Caco-2 (cell line): Measurements from ENCODE around the gene MSN. TPM values are rescaled to one million over a fixed set of nuclear protein-coding genes. Genes with fewer than 3 reads are reported as not detected.
"Not testable (repeated sequence)": the region's sequence is repeated elsewhere in the genome, so short reads cannot be mapped to it uniquely, and the experiment has no call there.

Experiments used
- Bru-seq: library from RNA; stranded (reverse); fragments of 400-500 nt; gene quantifications from one replicate; lab custom pipeline; 2021; lab: Mats Ljungman, UMichigan
- BruChase-seq, 2 experiments: library from RNA; stranded (reverse); fragments of 400-500 nt; gene quantifications; one replicate each; lab custom pipeline; 2021; lab: Mats Ljungman, UMichigan
- BruUV-seq: library from RNA; stranded (reverse); fragments of 400-500 nt; replicated peaks from 2 replicates; lab custom pipeline; 2021; lab: Mats Ljungman, UMichigan
- CTCF ChIA-PET: fragments of 300-600 bp; sonication (Branson Sonifier 250); formaldehyde crosslinking; loops from one replicate; lab custom pipeline; 2022; ENCODE audit warnings: antibody characterized with exemption; lab: Charles Lee
- POLR2A ChIA-PET: fragments of 300-600 bp; sonication (Branson Sonifier 250); formaldehyde crosslinking; loops from one replicate; lab custom pipeline; 2022; ENCODE audit warnings: antibody characterized with exemption; lab: Charles Lee
- DNase-seq, 2 experiments: peaks; one replicate each; pipeline versions ENCODE4 v3.0.0 to v3.0.0-alpha.2; 2020 to 2022
- H3K27me3 ChIP-seq: replicated peaks from 2 replicates; pipeline ENCODE4 v1.6.0; 2011; ENCODE audit warnings: low read length; ENCODE audit not compliant: control insufficient read depth, insufficient read depth
- H3K36me3 ChIP-seq: 2 replicates; pipeline ENCODE4 v1.5.1; 2011; ENCODE audit warnings: low read length; ENCODE audit not compliant: control insufficient read depth, insufficient read depth
- H3K4me1 ChIP-seq: fragments of 250-450 bp; sonication (Bioruptor Pico); 2 replicates; pipeline ENCODE4 v1.5.1; 2020; ENCODE audit warnings: mild to moderate bottlenecking
- H3K4me3 ChIP-seq: 2 replicates; pipeline ENCODE4 v1.5.1; 2011; ENCODE audit warnings: low read depth, mild to moderate bottlenecking, control low read depth, low read length
- H3K9me3 ChIP-seq: fragments of 250-450 bp; sonication (Bioruptor Pico); 2 replicates; pipeline ENCODE4 v1.5.1; 2020; ENCODE audit warnings: mild to moderate bottlenecking, moderate library complexity
- H3K27ac Mint-ChIP-seq: one replicate; pipeline ENCODE4 v1.8.0; 2022; ENCODE audit warnings: mixed read lengths; ENCODE audit not compliant: unreplicated experiment
- H3K27me3 Mint-ChIP-seq: one replicate; pipeline ENCODE4 v1.8.0; 2022; ENCODE audit warnings: mixed read lengths; ENCODE audit not compliant: insufficient read depth, unreplicated experiment
- H3K36me3 Mint-ChIP-seq: one replicate; pipeline ENCODE4 v1.8.0; 2022; ENCODE audit warnings: mild to moderate bottlenecking, mixed read lengths; ENCODE audit not compliant: insufficient read depth, unreplicated experiment
- H3K4me1 Mint-ChIP-seq: one replicate; pipeline ENCODE4 v1.8.0; 2022; ENCODE audit warnings: low read depth, mixed read lengths; ENCODE audit not compliant: unreplicated experiment
- H3K4me3 Mint-ChIP-seq: one replicate; pipeline ENCODE4 v1.8.0; 2022; ENCODE audit warnings: mild to moderate bottlenecking, moderate library complexity, mixed read lengths; ENCODE audit not compliant: unreplicated experiment
- H3K9me3 Mint-ChIP-seq: one replicate; pipeline ENCODE4 v1.8.0; 2022; ENCODE audit warnings: mixed read lengths; ENCODE audit not compliant: unreplicated experiment
- CTCF ChIP-seq, 2 experiments: fragments of 200-600 bp in 1 of 2; IDR thresholded peaks; 1 replicate in 1 of 2; 2 replicates in 1 of 2; pipeline versions ENCODE4 v1.5.1 to v1.8.0; 2011 to 2022; ENCODE audit warnings: antibody characterized with exemption in 1 of 2, control low read depth in 1 of 2, inconsistent platforms in 1 of 2, low read depth in 1 of 2, low read length in 1 of 2, mild to moderate bottlenecking in 1 of 2, moderate library complexity in 1 of 2; ENCODE audit not compliant: insufficient read depth in 1 of 2, severe bottlenecking in 1 of 2, unreplicated experiment in 1 of 2
- intact Hi-C: fragments of 100-400 bp; cut with micrococcal nuclease; formaldehyde crosslinking; loops from one replicate; pipeline ENCODE4 v1.10.0; 2022; ENCODE audit not compliant: unreplicated experiment
- long read RNA-seq: library from polyadenylated mRNA; stranded (forward); transcript quantifications from one replicate; pipeline ENCODE4 v2.0.0, GENCODE V29; 2022
- total RNA-seq: library from RNA; stranded (reverse); gene quantifications from 2 replicates; pipeline ENCODE4 v1.2.3, GENCODE V29; 2022

Gene MSN
- 0.07 and 0.23 TPM in 2 replicates for total RNA-seq
- percentile 8 among the genes with signal in this experiment for Bru-seq, nascent RNA
- BruChase-seq, experiment 1, labeled RNA remaining after a 2-hour chase: percentile 4 among the genes with signal in this experiment
- percentile 7 among the genes with signal in this experiment for BruChase-seq, experiment 2, labeled RNA remaining after a 6-hour chase
- long read RNA-seq: 0 reads

GRCh38 chrX:65667503-65668376, at the start of gene MSN:
Gene MSN, plus strand, starts transcription at chrX:65667654. Its CDS starts 188 bp downstream, at chrX:65667842.
- H3K9me3 ChIP-seq: no peaks in the 10 kb centered on the region
- no peak for TF ChIP-seq CTCF (IDR thresholded peaks at IDR 0.05; ENCODE audit: insufficient read depth in 1 of 2, low read depth in 1 of 2, low read length in 1 of 2, severe bottlenecking in 1 of 2, unreplicated experiment in 1 of 2)
- no peaks in the 10 kb centered on the region for H3K27me3 ChIP-seq
- H3K9me3 Mint-ChIP-seq: no peaks in the 10 kb centered on the region
- DNase-seq: no peak
- H3K27ac Mint-ChIP-seq: no peak within 1 kb of the TSS
- BruUV-seq: no TSS peak
- CTCF ChIA-PET: no interaction called here
- POLR2A ChIA-PET: no interaction called here
- no peaks in the 10 kb centered on the region for H3K27me3 Mint-ChIP-seq
- no peaks in the 10 kb centered on the region for H3K4me1 Mint-ChIP-seq
- no peaks in the 10 kb centered on the region for H3K36me3 Mint-ChIP-seq
- no peaks in the 10 kb centered on the region for H3K36me3 ChIP-seq
- H3K4me3 Mint-ChIP-seq: no peak within 1 kb of the TSS
- H3K4me1 ChIP-seq: no peaks in the 10 kb centered on the region
- no peak within 1 kb of the TSS for H3K4me3 ChIP-seq
- intact Hi-C loops: no loop called here

- POLR2A ChIA-PET, H3K4me3 Mint-ChIP-seq, H3K36me3 ChIP-seq, DNase-seq, H3K4me1 Mint-ChIP-seq, H3K9me3 Mint-ChIP-seq, BruUV-seq, H3K9me3 ChIP-seq, H3K36me3 Mint-ChIP-seq, intact Hi-C loops, H3K27ac Mint-ChIP-seq, H3K4me1 ChIP-seq, CTCF ChIA-PET, H3K4me3 ChIP-seq, H3K27me3 Mint-ChIP-seq, H3K27me3 ChIP-seq: not testable (repeated sequence)
Measured at GRCh38 chrX:65620096-65620705, 47.3 kb upstream of the MSN start.

- Histone ChIP-seq H3K27me3 (no peaks in the 10 kb centered on the region), H3K9me3 (no peaks in the 10 kb centered on the region), H3K36me3 (no peaks in the 10 kb centered on the region), H3K4me3 (no peak overlapping the region), H3K4me1 (no peaks in the 10 kb centered on the region)
- POLR2A ChIA-PET: no interaction called here
- DNase-seq: no peak
- no peak for TF ChIP-seq CTCF (IDR thresholded peaks at IDR 0.05; ENCODE audit: insufficient read depth in 1 of 2, low read depth in 1 of 2, low read length in 1 of 2, severe bottlenecking in 1 of 2, unreplicated experiment in 1 of 2)
- no peaks in the 10 kb centered on the region for H3K4me1 Mint-ChIP-seq
- CTCF ChIA-PET: no interaction called here
- intact Hi-C loops: no loop called here
- BruUV-seq: no TSS peak
- no peaks in the 10 kb centered on the region for H3K9me3 Mint-ChIP-seq
- H3K27me3 Mint-ChIP-seq: no peaks in the 10 kb centered on the region
- H3K36me3 Mint-ChIP-seq: no peaks in the 10 kb centered on the region
- no peak overlapping the region for H3K27ac Mint-ChIP-seq
- no peak overlapping the region for H3K4me3 Mint-ChIP-seq
Measured at GRCh38 chrX:65630771-65631170, 36.7 kb upstream of the MSN start.
